Umbilical cord (tissue), 2 donors: ENCODE data around the gene SRMS. TPM values are rescaled to one million over a fixed set of nuclear protein-coding genes. Genes with fewer than 3 reads are reported as not detected.

Experiments
- DNase-seq: peaks from one replicate; pipeline ENCODE4 v3.0.0-alpha.2; 2015; ENCODE audit warnings: low spot score
- total RNA-seq: library from RNA; depleted of rRNA; stranded (reverse); fragments of >200 nt; gene quantifications from one replicate; pipeline ENCODE4 v1.2.3, GENCODE V29; 2014; ENCODE audit warnings: low replicate concordance; ENCODE audit not compliant: insufficient read depth

Gene SRMS
- total RNA-seq, 1 donor from 2014 or later, result not detected

DNA sequence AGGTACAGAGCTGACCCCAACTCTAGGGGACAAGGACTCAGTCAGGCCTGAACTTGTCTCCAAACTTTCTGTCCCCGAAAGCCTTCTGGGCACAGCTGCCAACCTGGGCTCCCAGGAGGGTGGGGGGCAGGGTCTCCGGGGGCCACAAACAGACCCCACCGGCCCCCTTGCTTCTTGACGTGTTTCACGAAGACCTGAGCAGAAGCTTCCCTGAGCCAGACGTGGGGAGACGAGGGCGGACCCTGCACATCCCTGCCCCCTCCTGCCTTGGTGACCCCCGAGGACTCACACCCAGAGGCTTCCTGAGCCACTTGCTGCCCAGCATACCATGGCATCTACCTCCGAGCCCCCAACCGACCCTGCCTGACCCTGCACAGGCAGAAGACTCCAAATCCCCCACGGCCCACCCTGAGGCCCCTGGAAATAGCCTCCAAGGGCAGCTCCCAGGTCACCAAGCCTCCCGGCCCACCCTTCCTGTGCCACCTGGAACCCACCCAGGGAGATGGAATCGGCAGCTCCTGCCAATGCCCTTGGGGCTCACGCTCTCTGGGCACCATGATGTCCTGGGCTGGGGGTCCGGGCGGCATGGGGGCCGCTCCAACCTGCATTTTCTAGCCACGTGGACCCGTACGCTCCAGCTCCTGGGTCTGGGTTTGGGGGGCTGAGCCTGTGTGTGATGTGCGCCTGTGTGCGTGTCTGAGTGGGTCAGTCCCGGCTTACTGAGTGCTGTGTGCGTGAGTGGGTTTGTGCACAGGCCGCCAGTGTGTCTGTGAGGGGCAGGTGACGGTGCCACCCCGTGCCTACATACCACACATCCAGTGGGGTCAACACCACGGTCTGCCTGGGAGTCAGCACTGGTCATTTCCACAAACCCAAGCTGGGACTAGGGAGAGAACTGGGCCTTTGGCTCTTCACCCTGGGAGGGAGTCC lies 7.8 kb downstream of the SRMS start:
- DNase-seq, result no peak

DNA sequence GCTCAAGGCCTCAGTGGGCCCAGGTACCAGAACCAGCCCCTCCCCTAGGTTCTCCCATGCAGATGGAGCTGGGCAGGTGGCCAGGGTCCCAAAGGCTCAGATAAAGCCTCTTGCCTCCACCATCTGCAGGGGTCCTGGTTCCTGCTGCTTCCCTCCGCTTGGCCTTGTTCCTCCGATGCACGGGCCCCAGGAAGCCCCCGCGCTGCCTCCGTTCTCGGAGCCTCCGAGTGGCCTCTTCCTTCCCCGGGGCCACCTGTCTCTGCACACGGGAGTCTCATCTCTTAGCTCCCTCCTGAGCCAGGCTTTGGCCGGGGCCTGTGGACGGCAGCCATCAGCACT lies 8.5 kb downstream of the SRMS start:
- DNase-seq, result no peak

DNA sequence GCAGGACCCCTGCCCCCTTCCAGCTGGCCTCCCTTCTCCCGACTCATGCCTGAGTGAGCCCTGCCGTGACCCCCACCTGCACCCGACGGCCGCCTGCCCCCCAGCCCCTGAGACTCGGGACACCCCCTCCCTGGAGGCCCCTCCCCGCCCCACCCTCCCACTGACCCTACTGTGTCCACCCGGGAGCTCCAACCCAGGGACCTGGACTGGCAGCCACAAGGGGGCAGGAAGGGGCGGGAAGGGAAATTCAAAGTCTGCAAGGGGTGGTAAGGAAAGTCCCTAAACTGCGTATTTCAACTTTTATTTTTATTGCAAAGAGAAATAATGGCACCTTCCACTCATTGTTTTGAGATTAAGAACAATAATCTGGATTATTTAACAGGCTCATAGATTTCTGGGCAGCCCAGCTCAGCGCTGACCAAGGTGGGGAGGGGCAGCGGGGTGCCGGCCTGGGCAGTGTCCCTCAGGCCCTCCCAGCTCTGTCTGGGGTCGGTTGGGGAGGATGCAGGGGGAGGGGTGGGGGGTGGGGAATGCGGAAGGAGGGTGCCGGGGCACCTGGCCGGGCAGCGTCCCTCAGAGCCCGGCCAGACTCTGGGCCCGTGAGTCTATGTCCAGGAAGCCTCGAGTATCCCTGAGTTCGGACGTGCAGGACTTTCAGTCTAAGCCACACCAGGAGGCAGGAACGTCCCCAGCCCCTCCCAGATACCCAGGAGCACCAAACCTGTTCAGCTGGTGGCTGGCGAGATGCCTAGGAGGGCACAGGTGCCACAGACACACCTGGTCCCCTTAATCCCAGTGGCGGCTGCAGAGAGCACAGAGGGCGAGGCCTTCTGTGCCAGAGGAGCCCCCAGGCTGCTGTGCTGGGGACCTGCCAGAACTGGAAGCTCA lies 9.1 kb downstream of the SRMS start:
- no peak for DNase-seq

DNA sequence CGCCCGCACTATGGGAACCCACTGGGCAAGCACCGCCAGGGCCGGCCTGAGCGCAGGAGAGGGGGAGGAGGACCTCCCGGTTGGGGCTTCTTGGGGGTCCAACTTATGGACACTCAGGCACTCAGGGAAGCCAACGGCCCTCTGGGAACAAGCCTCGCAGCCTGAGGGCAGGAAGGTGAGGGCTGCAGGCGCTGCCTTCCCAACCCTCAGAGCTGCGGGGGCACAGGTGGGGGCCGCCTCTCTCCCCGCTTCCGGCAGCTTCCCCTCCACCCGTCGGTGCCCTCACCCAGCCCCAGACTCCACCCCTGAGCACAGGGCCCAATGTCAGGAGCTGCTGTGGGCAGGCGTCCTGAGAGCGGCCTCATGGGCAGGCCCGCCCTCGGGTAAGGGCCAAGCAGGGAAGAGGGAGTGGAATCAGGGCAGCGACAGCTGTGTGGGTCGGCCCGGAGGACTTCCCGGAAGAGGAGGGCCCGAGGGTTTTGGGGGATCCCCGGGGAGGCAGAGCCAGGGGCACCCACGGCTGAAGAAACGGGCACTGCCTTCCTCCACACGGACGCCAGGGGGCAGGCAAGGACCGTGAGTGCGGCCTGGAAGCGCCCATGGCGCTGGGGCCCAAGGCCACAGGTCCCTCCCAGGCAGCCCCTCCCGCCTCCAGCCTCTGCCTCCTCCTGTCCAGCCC lies 9.9 kb downstream of the SRMS start:
- DNase-seq, result peak; percentile 91

DNA sequence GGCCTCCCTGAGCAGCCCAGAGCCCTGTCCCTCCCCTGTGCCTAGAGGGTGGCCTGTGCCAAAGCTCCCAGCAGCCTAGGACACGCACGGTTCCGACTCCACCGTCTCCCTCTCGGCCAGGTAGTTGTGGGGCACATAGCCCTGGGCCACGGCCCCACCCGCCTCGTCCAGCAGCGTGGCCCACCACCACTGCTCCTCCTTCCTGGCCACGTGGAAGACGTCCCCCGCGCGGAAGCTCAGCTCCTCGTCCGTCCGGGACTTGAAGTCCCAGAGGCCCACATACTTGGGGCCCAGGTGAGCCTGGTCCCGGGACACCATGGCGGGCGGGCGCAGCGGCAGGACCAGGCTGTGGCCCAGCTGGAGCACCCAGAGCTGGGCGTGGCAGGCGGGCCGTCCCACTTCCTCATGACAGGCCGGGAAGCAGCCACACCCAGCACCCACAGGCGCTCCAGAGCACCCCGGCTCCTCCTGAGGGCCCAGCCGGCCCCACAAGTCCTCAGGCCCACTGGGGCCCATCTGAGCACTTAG lies 10.5 kb downstream of the SRMS start, which contains the start of gene PTK6:
TSS of gene PTK6 (minus strand) at position 380 of the 528 bp plus-strand sequence. CDS start at position 318, 62 bp downstream.
- DNase-seq, result no peak

DNA sequence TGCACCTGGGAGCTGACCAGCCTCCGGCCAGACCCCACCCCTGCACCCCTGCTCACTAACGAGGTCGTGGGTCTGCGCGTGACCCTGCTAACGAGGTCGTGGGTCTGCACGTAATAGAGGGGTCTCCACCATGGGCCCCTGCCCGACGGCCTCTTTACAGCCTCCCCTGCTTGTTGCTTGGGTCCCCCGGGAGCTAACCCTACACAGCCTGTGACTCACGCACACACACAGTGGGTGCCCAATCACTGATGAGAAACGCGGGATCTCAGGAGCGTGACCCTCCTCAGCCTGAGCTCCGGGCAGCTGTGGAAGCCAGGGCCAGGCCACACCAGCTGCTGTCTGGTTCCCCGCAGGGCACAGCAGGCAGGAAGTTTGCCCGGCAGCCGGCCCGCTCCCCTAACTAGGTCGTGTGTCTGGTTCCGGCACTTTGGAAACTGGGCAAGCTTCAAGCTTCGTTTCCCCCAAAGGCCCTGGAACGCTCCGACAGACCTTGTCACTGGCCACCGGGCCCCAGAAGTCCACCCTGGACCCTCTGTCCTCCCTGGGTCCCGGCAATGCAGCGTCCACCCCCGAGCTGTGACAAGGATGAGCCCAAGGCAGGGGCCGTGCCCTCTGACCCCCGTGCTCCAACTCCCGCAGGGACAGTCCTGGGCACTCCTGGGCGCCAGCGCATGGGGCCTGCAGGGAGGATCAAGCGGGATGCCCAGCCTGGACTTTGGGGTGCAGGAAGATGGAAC lies 11.1 kb downstream of the SRMS start:
- no peak for DNase-seq

DNA sequence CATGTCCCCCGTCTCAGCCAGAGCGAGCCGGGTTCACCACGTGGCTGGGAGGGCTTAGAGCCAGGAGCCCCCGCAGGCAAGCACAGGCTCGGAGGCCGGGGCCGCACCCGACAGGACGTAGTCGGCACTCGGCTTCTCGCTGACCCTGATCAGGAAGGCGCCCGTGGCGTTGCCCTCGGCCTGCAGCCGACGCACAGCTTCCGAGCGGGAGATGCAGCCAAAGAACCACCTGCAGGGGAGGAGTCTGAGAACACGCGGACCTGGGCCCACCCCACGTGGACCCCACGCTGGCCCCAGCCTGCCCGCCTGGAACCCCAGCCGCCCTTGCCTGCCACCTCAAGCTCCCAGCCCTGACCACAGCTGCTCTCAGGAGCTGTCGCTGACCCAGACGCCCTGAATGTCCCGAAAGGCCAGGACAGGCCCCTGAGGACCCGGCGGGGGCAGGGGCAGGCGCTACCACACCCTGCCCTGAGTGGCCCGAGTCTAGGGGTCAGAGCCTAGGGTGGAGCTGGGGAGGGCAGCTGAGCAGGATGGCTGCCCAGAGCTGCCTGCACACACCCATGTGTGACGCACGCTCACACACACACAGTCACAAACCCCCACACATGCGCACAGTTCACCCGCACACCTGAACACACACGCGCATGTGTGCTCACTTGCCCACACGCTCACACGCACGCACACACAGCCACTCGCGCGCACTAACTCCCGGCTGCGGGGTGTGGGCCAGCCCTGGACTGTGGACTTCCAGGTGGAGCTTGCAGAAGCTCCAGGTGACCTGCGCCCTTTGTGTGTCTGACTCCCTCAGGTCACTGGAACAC lies 12.5 kb downstream of the SRMS start:
- DNase-seq, result no peak

DNA sequence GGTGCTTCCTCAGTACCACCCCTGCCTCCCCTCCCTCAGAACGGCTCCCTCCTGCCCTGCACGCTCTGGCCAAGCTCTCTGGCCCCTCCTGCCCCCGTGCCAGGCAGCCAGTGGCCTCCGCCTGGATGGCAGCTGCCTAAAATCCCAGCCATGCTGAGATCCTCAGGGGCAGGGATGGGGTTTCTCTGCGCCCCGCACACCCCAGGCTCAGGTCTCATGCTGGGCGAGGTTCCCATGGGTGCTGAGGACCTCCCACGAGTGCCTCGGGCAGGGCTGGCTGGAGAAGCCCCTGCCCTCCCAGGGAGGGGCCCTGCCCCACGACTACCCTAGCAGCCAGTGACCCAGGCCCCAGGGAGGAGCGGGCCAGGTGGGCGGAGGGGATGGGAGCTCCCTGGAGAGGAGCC lies 13.1 kb downstream of the SRMS start:
- no peak for DNase-seq

DNA sequence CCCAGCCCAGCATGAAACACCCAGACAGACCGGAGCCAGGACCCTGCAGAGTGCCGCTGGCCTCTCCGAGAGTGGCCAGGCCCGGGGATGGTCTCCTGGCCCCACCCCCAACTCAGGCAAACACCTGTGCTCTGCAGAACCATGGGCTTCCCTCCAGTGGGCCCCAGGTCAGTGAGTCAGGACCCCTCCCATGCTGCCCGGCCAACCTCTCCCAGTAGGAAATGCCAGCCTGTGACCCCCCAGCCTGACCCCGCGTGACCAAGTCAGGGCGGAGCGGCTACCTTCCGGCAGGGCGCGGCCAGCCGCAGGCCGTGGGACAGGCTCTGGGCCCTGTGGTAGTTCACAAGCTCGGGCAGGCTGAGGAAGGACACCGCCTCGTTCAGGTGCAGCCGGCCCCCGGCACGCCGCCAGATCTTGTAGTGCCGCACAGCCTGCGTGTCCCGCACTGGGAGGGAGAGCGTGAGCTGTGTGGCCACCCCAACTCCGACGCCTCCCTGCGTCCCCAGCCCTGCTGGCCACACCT lies 13.6 kb downstream of the SRMS start:
- DNase-seq, result no peak

DNA sequence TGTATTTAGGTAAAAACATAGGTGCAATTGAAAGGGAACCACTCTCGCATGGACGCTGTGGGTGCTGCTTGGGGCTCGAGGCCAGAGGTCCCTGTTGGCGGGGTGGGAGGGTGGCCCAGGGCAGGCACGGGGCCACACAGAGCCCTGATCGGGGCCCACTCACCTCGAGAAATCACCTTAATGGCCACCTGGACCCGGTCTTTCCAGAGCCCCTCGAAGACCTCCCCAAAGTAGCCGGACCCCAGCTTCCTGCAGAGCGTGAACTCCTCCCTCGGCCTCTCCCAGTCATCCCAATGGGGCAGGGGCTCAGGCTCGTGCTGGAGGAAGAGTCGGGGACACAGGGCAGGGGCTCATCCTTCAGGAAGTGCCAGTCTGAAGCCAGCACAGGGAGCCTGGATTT lies 14.2 kb downstream of the SRMS start:
- no peak for DNase-seq

DNA sequence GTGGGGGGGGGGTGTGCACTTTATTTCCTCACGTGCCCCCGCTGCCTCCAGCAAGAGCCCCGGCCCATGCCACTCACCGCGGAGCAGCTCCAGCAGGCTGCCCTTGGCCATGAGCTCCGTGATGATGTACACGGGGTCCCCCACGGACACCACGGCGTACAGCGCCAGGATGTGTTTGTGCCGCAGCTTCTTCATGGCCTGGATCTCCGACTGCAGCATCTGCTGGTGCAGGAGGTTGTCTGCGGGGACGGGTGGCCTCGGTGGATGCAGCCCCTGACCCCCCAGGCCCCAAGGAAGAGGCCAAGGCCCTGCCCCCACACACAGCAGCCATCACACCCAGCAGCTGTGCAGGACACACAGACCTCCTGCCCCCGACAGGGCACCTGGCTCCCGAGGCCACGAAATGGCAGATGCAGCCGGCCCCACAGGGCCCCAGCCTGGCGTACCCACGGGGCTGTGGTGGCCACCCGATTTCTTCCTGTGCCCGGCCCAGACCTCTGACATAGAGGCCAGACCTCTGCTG lies 15.0 kb downstream of the SRMS start:
- no peak for DNase-seq

DNA sequence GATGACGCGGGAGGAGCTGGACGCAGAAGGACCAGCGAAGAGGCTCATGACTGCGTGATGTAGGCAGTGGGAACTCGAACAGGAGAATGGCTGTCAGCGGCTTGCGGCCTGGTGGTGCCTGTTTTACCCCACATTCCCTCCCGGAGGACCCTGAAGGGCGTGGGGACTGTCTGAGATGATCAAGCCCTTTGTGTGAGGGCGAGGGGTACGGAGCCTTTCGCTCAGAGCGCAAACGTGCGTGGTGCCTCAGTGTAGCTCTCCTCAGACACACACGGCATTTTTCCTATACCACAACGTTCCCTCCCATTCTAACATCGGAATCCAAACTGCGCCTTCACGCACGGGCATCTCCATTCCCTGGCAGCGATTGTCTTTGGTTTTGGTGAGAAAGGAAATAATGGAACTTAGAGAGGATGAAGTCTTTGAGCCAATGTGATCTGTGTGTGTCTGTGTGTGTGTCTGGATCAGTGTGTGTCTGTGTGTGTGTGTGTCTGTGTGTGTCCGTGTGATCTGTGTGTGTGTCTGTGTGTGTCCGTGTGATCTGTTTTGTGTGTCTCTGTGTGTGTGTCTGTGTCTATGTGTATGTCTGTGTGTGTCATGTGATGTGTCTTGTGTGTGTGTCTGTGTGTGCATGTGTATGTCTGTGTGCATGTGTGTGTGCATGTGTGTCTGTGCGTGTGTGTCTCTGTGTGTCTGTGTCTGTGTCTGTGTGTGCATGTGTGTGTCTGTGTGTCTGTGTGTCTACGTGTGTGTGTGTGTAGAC lies 15.7 kb downstream of the SRMS start:
- no peak for DNase-seq

DNA sequence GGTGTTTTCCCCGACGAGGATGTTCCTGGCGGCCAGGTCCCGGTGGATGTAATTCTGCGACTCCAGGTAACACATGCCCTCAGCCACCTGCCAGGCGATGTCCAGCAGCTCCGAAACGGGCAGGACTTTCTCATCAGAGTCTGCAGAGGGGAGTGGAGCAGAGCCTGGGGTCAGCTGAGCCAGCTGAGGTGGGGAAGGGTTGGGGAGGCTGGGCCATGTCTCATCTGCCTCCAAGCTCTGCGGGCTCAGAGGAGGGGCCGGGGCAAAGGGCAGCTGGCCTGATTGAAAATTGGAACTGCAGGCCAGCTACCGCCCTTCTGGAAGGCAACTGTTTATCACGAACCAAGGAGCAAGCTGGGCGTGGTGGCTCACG lies 16.8 kb downstream of the SRMS start:
- no peak for DNase-seq

DNA sequence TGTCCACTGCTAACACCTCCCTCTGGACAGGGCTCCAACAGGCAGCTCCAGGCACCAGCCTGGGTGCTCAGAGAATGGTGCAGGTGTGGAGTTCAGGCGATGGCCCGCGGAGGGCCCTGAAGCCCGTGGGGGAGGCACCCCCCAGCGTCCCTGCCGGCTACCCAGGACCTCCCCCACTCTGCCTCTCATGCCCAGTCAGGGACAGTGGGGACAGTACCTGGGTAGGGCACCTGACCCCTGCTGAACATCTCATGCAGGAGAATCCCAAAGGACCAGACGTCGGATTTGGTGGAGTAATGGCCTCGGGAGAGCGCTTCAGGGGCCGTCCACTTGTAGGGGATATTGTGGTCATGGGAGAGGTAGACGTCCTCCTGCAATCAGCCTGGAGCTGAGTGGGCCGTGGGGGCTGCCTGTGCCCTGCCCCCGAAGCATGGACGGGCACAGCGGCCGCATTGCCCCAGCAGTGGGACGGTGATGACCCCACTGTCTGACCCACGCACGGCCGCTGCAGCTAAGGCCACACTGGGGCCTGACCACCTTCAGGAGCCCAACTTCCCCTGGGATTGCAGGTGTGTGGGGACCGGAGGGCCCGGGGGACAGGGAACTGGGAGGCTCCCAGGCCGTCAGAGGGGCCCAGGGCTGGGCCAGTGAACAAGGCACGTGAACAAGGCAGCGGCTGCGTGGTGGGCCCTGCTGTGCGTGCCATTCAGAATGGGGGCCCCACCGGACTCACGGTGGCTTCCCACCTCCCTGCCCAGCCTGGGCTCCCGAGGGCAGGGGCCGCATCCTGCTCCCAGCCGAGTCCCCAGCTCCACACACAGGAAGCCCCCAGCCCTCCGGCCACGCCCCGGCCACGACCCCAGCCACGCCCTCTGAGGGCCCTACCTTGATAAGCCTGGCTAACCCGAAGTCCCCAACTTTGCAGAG lies 17.4 kb downstream of the SRMS start:
- DNase-seq, result no peak

DNA sequence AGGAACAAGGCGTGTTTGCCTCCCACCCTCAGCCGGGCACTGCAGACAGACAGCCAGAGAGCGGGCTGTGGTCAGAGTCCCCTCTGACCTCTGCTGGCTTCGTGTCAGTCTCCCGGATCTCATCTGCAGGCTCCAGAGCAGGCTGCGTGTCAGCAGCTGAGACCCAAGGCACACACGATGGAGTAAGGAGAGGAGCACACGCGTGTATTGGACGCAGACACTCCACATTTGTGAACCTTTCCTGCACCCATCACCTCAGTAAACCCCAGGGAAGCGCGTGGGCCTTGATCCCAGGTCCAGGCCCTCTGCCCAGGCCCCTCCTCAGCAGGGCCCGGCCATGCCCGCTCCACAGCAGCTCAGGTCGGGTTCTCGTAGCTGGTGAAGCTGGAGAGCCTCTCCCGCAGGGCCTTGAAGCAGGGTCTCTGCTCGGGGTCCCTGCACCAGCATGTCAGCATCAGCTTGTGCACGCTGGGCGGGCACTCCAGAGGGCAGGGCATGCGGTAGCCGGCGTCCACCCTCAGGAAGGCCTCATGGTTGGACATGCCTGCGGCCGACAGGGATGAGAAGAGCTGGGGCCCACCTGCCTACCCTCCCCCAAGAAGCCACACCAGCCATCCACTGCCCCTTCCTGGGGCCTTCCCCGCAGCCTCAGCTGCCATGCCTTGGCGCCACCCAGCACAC lies 18.2 kb downstream of the SRMS start:
- no peak for DNase-seq

DNA sequence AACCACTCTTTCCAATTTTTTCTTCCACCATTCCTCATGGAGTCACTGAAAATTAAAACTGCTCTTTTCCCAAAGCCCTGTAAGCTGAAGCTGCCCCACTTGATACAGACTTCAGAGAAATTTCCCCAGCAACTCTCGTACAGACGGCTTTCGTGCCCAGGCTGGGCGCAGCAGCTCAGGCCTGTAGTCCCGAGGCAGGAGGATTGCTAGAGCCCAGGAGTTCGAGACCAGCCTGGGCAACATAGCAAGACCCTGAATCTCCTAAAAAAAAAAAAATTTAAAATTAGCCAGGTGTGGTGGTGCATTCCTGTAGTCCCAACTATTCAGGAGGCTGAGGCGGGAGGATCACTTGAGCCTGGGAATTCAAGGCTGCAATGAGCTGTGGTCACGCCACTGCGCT lies 20.4 kb downstream of the SRMS start:
- DNase-seq, result no peak

DNA sequence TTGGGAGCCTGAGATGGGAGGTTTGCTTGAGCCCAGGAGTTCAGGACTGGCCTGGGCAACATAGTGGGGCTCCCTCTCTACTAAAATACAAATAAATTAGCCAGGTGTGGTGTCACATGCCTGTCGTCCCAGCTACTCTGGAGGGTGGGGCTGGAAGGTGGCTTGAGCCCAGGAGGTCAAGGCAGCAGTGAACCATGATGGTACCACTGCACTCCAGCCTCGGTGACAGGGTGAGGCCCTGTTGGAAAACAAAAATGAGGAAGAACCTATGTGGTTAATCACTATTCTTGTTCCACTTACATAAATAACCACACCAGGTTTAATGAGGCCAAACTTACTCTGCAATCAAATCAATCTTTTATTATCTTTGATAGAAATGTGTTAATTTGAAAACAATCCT lies 21.6 kb downstream of the SRMS start:
- no peak for DNase-seq
